ENCODE results near the gene HTT. TPM values are rescaled to one million over a fixed set of nuclear protein-coding genes. Genes with fewer than 3 reads are reported as not detected.

HTT gene
- polyA plus RNA-seq, 1 donor (not counting 4 experiments of a cell fraction or from before 2014, with no cell fraction given) = 16.2 TPM

DNA sequence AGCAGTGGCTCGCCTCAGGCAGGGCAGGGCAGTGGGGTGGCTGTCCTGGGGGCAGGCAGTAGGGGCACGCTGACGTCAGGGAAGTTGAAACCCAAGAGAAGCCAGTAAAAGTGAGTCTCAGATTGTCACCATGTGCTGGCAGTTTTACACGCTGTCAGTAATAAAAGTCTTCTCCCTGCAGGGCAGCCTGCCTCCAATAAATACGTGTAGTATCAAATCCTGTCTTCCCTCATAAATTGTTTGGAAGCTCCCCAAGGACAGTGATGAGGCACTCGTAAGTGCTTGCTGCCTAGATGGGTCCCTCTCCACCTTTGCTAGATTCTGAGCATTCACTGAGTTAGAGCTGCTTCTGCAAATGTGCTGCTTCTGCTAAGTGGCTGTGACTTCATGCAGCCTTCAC lies 113.6 kb downstream of the HTT start:
- H3K36me3 ChIP-seq (ENCODE audit: control insufficient read depth in 2 of 2, extremely low read depth in 1 of 2, insufficient read depth in 2 of 2, low read length in 2 of 2) = peaks cover 20 to 31% of the 10 kb centered on the region in 2 experiments
- dilution Hi-C loops (cut with MboI; ENCODE audit: extremely low pct_ligation_motif_present, low sequenced_read_pairs) = no loop called here
- no peak for TF ChIP-seq EZH2 (IDR thresholded peaks at IDR 0.05; ENCODE audit: low read length)
- TF ChIP-seq, protein P1, sequence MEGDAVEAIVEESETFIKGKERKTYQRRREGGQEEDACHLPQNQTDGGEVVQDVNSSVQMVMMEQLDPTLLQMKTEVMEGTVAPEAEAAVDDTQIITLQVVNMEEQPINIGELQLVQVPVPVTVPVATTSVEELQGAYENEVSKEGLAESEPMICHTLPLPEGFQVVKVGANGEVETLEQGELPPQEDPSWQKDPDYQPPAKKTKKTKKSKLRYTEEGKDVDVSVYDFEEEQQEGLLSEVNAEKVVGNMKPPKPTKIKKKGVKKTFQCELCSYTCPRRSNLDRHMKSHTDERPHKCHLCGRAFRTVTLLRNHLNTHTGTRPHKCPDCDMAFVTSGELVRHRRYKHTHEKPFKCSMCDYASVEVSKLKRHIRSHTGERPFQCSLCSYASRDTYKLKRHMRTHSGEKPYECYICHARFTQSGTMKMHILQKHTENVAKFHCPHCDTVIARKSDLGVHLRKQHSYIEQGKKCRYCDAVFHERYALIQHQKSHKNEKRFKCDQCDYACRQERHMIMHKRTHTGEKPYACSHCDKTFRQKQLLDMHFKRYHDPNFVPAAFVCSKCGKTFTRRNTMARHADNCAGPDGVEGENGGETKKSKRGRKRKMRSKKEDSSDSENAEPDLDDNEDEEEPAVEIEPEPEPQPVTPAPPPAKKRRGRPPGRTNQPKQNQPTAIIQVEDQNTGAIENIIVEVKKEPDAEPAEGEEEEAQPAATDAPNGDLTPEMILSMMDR (optimal IDR thresholded peaks at IDR 0.05 in 1 of 3, IDR thresholded peaks at IDR 0.05 in 1 of 3, conservative IDR thresholded peaks at IDR 0.05 in 1 of 3; ENCODE audit: extremely low read depth in 1 of 3, insufficient read depth in 2 of 3, low read length in 3 of 3) = no peak

DNA sequence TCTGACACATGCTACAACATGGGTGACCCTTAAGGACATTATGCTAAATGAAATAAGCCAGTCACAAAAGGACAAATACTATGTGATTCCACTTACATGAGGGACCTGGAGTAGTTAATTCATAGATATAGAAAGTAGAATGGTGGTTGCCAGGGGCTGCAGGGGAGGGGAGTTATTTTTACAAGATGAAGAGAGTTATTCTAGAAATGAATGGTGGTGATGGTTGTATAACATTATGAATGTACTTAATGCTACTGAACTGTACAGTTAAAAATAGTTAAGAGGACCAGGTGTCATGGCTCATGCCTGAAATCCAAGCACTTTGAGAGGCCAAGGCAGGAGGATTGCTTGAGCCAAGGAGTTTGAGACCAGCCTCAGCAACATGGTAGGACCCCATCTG lies 115.0 kb downstream of the HTT start:
- Histone ChIP-seq H3K36me3 (ENCODE audit: control insufficient read depth in 2 of 2, extremely low read depth in 1 of 2, insufficient read depth in 2 of 2, low read length in 2 of 2) (peaks cover 16 to 32% of the 10 kb centered on the region in 2 experiments), H3K27ac (ENCODE audit: control insufficient read depth, insufficient read depth, low read length) (no peak overlapping the region), H3K4me3 (ENCODE audit: control insufficient read depth in 2 of 3, extremely low read depth in 1 of 3, insufficient read depth in 2 of 3, low read depth in 1 of 3, low read length in 3 of 3) (no peak overlapping the region), H3K9me3 (ENCODE audit: control insufficient read depth, low read depth, low read length) (no peaks in the 10 kb centered on the region), H2AFZ (ENCODE audit: control insufficient read depth, low read length) (no peak overlapping the region), H3K9ac (ENCODE audit: control insufficient read depth, extremely low read depth, insufficient read depth, low read length) (no peak overlapping the region), H3K27me3 (ENCODE audit: control insufficient read depth, extremely low read depth, insufficient read depth, low read length) (no peaks in the 10 kb centered on the region), H3K79me2 (ENCODE audit: control insufficient read depth, insufficient read depth, low read length) (no peaks in the 10 kb centered on the region), H3K4me2 (ENCODE audit: control insufficient read depth, extremely low read depth, insufficient read depth, low read depth, low read length) (no peak overlapping the region), H3K9me1 (ENCODE audit: control insufficient read depth, extremely low read depth, insufficient read depth, low read length) (peaks cover 4% of the 10 kb centered on the region), H4K20me1 (ENCODE audit: control insufficient read depth, extremely low read depth, insufficient read depth, low read length) (no peaks in the 10 kb centered on the region), H3K4me1 (ENCODE audit: control insufficient read depth, extremely low read depth, insufficient read depth, low read length) (peaks cover 8% of the 10 kb centered on the region)
- TF ChIP-seq EZH2 (IDR thresholded peaks at IDR 0.05; ENCODE audit: low read length) = no peak
- TF ChIP-seq, protein P1 (optimal IDR thresholded peaks at IDR 0.05 in 1 of 3, IDR thresholded peaks at IDR 0.05 in 1 of 3, conservative IDR thresholded peaks at IDR 0.05 in 1 of 3; ENCODE audit: extremely low read depth in 1 of 3, insufficient read depth in 2 of 3, low read length in 3 of 3) = no peak
- DNase-seq (ENCODE audit: low read depth, low spot score) (no peak), FAIRE-seq (no peak)
- dilution Hi-C loops (cut with MboI; ENCODE audit: extremely low pct_ligation_motif_present, low sequenced_read_pairs) = no loop called here

More for the DNA sequence above, 113.6 kb downstream of the HTT start:
- H3K9ac ChIP-seq (ENCODE audit: control insufficient read depth, extremely low read depth, insufficient read depth, low read length) = no peak overlapping the region
- H3K27me3 ChIP-seq (ENCODE audit: control insufficient read depth, extremely low read depth, insufficient read depth, low read length) = no peaks in the 10 kb centered on the region
- no peak overlapping the region for H3K27ac ChIP-seq (ENCODE audit: control insufficient read depth, insufficient read depth, low read length)
- no peaks in the 10 kb centered on the region for H3K9me3 ChIP-seq (ENCODE audit: control insufficient read depth, low read depth, low read length)
- H3K79me2 ChIP-seq (ENCODE audit: control insufficient read depth, insufficient read depth, low read length) = no peaks in the 10 kb centered on the region
- H4K20me1 ChIP-seq (ENCODE audit: control insufficient read depth, extremely low read depth, insufficient read depth, low read length) = no peaks in the 10 kb centered on the region
- H3K9me1 ChIP-seq (ENCODE audit: control insufficient read depth, extremely low read depth, insufficient read depth, low read length) = peaks cover 4% of the 10 kb centered on the region
- no peak for DNase-seq (ENCODE audit: low read depth, low spot score)
- H3K4me1 ChIP-seq (ENCODE audit: control insufficient read depth, extremely low read depth, insufficient read depth, low read length) = peaks cover 8% of the 10 kb centered on the region
- no peak overlapping the region for H2AFZ ChIP-seq (ENCODE audit: control insufficient read depth, low read length)
- no peak overlapping the region for H3K4me2 ChIP-seq (ENCODE audit: control insufficient read depth, extremely low read depth, insufficient read depth, low read depth, low read length)
- no peak overlapping the region for H3K4me3 ChIP-seq (ENCODE audit: control insufficient read depth in 2 of 3, extremely low read depth in 1 of 3, insufficient read depth in 2 of 3, low read depth in 1 of 3, low read length in 3 of 3)
- no peak for FAIRE-seq
